Muscle of back (tissue), 11 donors: ENCODE measurements around the gene PSG1. TPM values are rescaled to one million over a fixed set of nuclear protein-coding genes. Genes with fewer than 3 reads are reported as not detected.
"Not testable (repeated sequence)": the region's sequence is repeated elsewhere in the genome, so short reads cannot be mapped to it uniquely, and the experiment has no call there.

Experiments
- DNase-seq, 3 donors: peaks; one replicate each; pipeline versions ENCODE4 v3.0.0 to v3.0.0-alpha.2; 2013
- polyA plus RNA-seq, 10 donors: library from polyadenylated mRNA; unstranded; fragments of 120-200 nt; gene quantifications; one replicate each; pipeline ENCODE4 v1.2.1, GENCODE V29; 2013; ENCODE audit not compliant: insufficient read length in 10 of 10

The PSG1 gene
- polyA plus RNA-seq, 10 donors = 0.15 to 2.1 (median 1.1) TPM; not detected in 3

DNA sequence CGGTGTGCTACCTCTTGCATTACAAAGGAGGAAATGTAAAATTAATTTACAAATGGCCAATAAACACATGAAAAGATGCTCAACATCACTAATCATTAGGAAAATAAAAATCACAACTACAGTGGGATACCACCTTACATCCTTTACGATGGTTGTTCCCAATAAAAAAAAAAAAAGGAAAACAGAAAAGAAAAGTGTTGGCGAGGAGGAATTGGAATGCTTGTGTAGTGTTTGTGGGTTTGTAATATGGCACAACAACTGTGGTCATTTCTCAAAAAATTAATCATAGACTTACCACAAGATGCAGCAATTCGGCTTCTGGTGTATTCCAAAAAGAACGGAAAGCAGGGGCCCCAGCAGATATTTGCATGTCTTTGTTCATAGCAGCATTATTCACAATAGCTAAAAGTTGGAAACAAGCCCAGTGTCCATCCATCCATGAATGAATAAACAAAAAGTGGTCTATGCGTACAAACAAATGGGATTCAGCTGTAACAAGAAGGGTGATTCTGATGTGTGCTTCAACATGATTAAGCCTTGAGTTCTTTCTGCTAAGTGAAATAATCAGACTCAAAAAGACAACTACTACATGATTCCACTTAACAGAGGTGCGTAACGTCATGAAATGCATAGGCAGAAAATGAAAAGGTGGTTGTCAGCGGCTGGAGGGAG is 58.1 kb downstream of the PSG1 start:
- DNase-seq = not testable (repeated sequence)

- DNase-seq = peak in 1 of 3 donors; percentile 74
Measured at GRCh38 chr19:42819960-42820650, 59.4 kb downstream of the PSG1 start.

DNA sequence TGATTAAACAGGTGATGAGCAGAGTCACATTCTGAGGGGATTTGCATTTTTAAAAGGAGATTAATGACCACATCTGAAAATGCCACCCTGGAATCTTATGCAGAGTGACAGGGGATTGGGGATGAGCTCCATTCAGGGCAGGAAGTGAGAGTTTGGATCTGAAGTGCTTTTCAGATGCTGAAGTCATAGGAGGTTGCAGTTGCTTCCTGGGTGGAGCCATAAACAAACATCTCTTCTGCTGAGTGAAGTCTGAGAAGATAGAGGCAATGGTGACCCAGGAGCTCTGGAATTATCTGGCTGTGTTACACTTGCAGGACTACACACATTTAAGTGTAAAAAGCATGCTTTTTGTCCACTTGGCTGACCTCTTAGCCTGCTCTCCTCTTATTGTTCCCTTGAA is 62.6 kb downstream of the PSG1 start:
- no peak for DNase-seq

Other genes with a start within 250 kb of the PSG1 start
- 1 to 10 TPM in 2 of 10 donors, under 1 TPM in 6, not detected in 2; 0.13 to 2.4 (median 0.37) TPM for gene PSG3, start 139.2 kb downstream of the PSG1 start, polyA plus RNA-seq
- gene PSG8, start 114.0 kb downstream of the PSG1 start, polyA plus RNA-seq = under 1 TPM in 5 of 10 donors, not detected in 5; 0.15 to 0.45 (median 0.22) TPM
- gene PSG6, start 38.2 kb upstream of the PSG1 start, polyA plus RNA-seq = under 1 TPM in 8 of 10 donors, not detected in 2; 0.20 to 0.80 (median 0.45) TPM
- gene PSG7, start 57.5 kb upstream of the PSG1 start, polyA plus RNA-seq = 1 to 10 TPM in 1 of 10 donors, under 1 TPM in 6, not detected in 3; 0.10 to 1.8 (median 0.29) TPM
- 1 to 10 TPM in 8 of 10 donors, under 1 TPM in 2; 0.39 to 1.9 (median 1.3) TPM for gene PSG11, start 146.8 kb upstream of the PSG1 start, polyA plus RNA-seq
- 1 to 10 TPM in 2 of 10 donors, under 1 TPM in 7, not detected in 1; 0.39 to 2.5 (median 0.77) TPM for gene PSG2, start 203.0 kb upstream of the PSG1 start, polyA plus RNA-seq